HepG2 (cell line): ENCODE data around the gene ANO4. TPM values are rescaled to one million over a fixed set of nuclear protein-coding genes. Genes with fewer than 3 reads are reported as not detected.

ENCODE experiments used
- ATAC-seq: fragments of 200-7000 bp; cut with Tn5 transposase; 3 replicates; pipeline ENCODE4 v1.9.1; 2020; ENCODE audit warnings: mild to moderate bottlenecking, moderate library complexity
- BruUV-seq: library from RNA; stranded (reverse); fragments of 400-500 nt; replicated peaks from 2 replicates; lab custom pipeline; 2021; lab: Mats Ljungman, UMichigan
- CTCF ChIA-PET: fragments of 300-600 bp; formaldehyde crosslinking; extraction: SDS; loops from one replicate; lab custom pipeline; 2021; ENCODE audit warnings: low total read pairs, inconsistent platforms, low intra/inter-chr PET ratio; lab: Yijun Ruan, JAX
- POLR2A ChIA-PET: fragments of 350-600 bp; sonication (Branson Sonifier 250); formaldehyde crosslinking; loops from one replicate; lab custom pipeline; 2020; ENCODE audit warnings: antibody characterized with exemption, inconsistent platforms; lab: Yijun Ruan, JAX
- DNase-seq: peaks from one replicate; pipeline ENCODE4 v3.0.0-alpha.2; 2015; ENCODE audit warnings: low spot score
- FAIRE-seq: peaks from 3 replicates; lab custom pipeline; 2011; peaks lifted over from hg19 to GRCh38; lab: Jason Lieb, UNC
- H2AFZ ChIP-seq: one replicate; pipeline ENCODE4 v1.6.1; 2011; ENCODE audit warnings: low read length, inconsistent platforms
- H3K27ac ChIP-seq: fragments of 300-600 bp; 3 replicates; pipeline ENCODE4 v1.8.0; 2011; ENCODE audit warnings: mixed run types, mild to moderate bottlenecking, mixed read lengths, low read length, inconsistent platforms; ENCODE audit not compliant: insufficient read depth; ENCODE audit errors: extremely low read length
- H3K27me3 ChIP-seq, 2 experiments: fragments of 200-600 bp in 1 of 2; 2 replicates in 1 of 2; 3 replicates in 1 of 2; pipeline versions ENCODE4 v1.6.0 to v1.8.0; 2011; ENCODE audit warnings: low read length in 2 of 2, mild to moderate bottlenecking in 2 of 2, moderate library complexity in 2 of 2, inconsistent platforms in 1 of 2; ENCODE audit not compliant: insufficient read depth in 2 of 2, control insufficient read depth in 1 of 2
- H3K36me3 ChIP-seq, 2 experiments: fragments of 200-600 bp in 1 of 2; replicated peaks in 1 of 2; 2 replicates in 1 of 2; 3 replicates in 1 of 2; pipeline versions ENCODE4 v1.5.1 to v1.8.0; 2011; ENCODE audit warnings: low read length in 2 of 2, inconsistent platforms in 1 of 2; ENCODE audit not compliant: insufficient read depth in 2 of 2, control insufficient read depth in 1 of 2
- H3K4me1 ChIP-seq: 2 replicates; pipeline ENCODE4 v1.5.1; 2012; ENCODE audit warnings: low read length, inconsistent platforms; ENCODE audit not compliant: insufficient read depth
- H3K4me2 ChIP-seq: 2 replicates; pipeline ENCODE4 v1.6.0; 2011; ENCODE audit warnings: low read depth, low read length, inconsistent platforms
- H3K4me3 ChIP-seq, 3 experiments: fragments of 200-600 bp in 1 of 3; sonication (generic), shearing (Covaris generic) in 1 of 3; replicated peaks in 1 of 3; 2 replicates each; pipeline ENCODE4 v1.5.1; 2011 to 2016; ENCODE audit warnings: low read length in 3 of 3, inconsistent platforms in 2 of 3, low read depth in 2 of 3, mild to moderate bottlenecking in 2 of 3, control low read depth in 1 of 3, mixed read lengths in 1 of 3; ENCODE audit not compliant: insufficient read depth in 1 of 3
- H3K79me2 ChIP-seq: one replicate; pipeline ENCODE4 v1.6.1; 2011; ENCODE audit warnings: low read length, inconsistent platforms; ENCODE audit not compliant: insufficient read depth
- H3K9ac ChIP-seq: 2 replicates; pipeline ENCODE4 v1.6.0; 2011; ENCODE audit warnings: mild to moderate bottlenecking, low read depth, low read length, inconsistent platforms; ENCODE audit not compliant: insufficient read depth
- H3K9me3 ChIP-seq: 2 replicates; pipeline ENCODE4 v1.5.1; 2012; ENCODE audit warnings: mild to moderate bottlenecking, low read length
- H4K20me1 ChIP-seq: 2 replicates; pipeline ENCODE4 v1.6.0; 2011; ENCODE audit warnings: inconsistent platforms, mild to moderate bottlenecking, low read length, moderate library complexity; ENCODE audit not compliant: insufficient read depth
- BRCA1 ChIP-seq: sonication (generic); formaldehyde crosslinking; IDR thresholded peaks from 2 replicates; pipeline ENCODE4 v1.4.0; 2020; ENCODE audit warnings: missing genetic modification reagents
- HMG20A ChIP-seq: IDR thresholded peaks from 2 replicates; pipeline ENCODE4 v1.6.1; 2016; ENCODE audit warnings: borderline replicate concordance
- PCBP2 ChIP-seq: fragments of 200-400 bp; formaldehyde crosslinking; optimal IDR thresholded peaks from 2 replicates; pipeline ENCODE3; 2018; ENCODE audit warnings: low read length, low read depth; ENCODE audit not compliant: poor library complexity, severe bottlenecking
- PITX1 ChIP-seq: sonication (generic); formaldehyde crosslinking; IDR thresholded peaks from 2 replicates; pipeline ENCODE4 v1.5.1; 2020; ENCODE audit warnings: mild to moderate bottlenecking, missing genetic modification reagents
- POLR2AphosphoS5 ChIP-seq: IDR thresholded peaks from 2 replicates; pipeline ENCODE4 v1.6.1; 2012; ENCODE audit warnings: low read depth, low read length
- YEATS2 ChIP-seq: sonication (generic); formaldehyde crosslinking; IDR thresholded peaks from 2 replicates; pipeline ENCODE4 v1.4.0; 2020; ENCODE audit warnings: missing genetic modification reagents, borderline replicate concordance
- ZMYM3 ChIP-seq: sonication (generic); formaldehyde crosslinking; IDR thresholded peaks from 2 replicates; pipeline ENCODE4 v1.5.1; 2020; ENCODE audit warnings: mild to moderate bottlenecking, missing genetic modification reagents
- ZNF414 ChIP-seq: sonication (generic); formaldehyde crosslinking; IDR thresholded peaks from 2 replicates; pipeline ENCODE4 v1.5.0; 2020; ENCODE audit warnings: missing genetic modification reagents
- ZNF891 ChIP-seq: sonication (generic); formaldehyde crosslinking; IDR thresholded peaks from 2 replicates; pipeline ENCODE4 v1.5.0; 2020; ENCODE audit warnings: mild to moderate bottlenecking, missing genetic modification reagents
- WGBS: methylation state at CpG from one replicate; pipeline ENCODE4 v1.1.6; 2017; ENCODE audit warnings: low lambda C conversion rate; 5-methylcytosine and 5-hydroxymethylcytosine counted together
- in situ Hi-C: cut with HindIII; loops from 2 replicates; pipeline ENCODE4 v1.10.0; 2017; ENCODE audit warnings: low pct_unique_long_range_greater_than_20kb; ENCODE audit not compliant: extremely low pct_ligation_motif_present
- intact Hi-C: fragments of 100-400 bp; cut with micrococcal nuclease; formaldehyde crosslinking; loops from one replicate; pipeline ENCODE4 v1.10.0; 2022; ENCODE audit not compliant: unreplicated experiment
- polyA plus RNA-seq, 8 experiments: library from polyadenylated mRNA; depleted of rRNA in 3 of 8; stranded (reverse) in 7 of 8; unstranded in 1 of 8; fragments of >200 nt; fragmentation: Illumina TruSeq in 4 of 8; extraction: Trizol in 4 of 8; gene quantifications; 2 replicates each; pipeline versions ENCODE4 v1.2.1 to v1.2.3, GENCODE V29; 2011 to 2016; ENCODE audit warnings: low read depth in 4 of 8, missing spikeins in 1 of 8, mixed read lengths in 1 of 8; ENCODE audit not compliant: insufficient read depth in 1 of 8
- total RNA-seq, 5 experiments: library from RNA; depleted of rRNA; stranded (reverse); fragments of >200 nt; fragmentation: Illumina TruSeq; extraction: Trizol; gene quantifications; 2 replicates each; pipeline ENCODE4 v1.2.3, GENCODE V29; 2016; ENCODE audit warnings: low read depth in 1 of 5
- TF ChIP-seq, protein P1 (sequence below): sonication (generic); formaldehyde crosslinking; IDR thresholded peaks from 2 replicates; pipeline ENCODE4 v1.5.1; 2020; ENCODE audit warnings: missing genetic modification reagents, mild to moderate bottlenecking, borderline replicate concordance
- TF ChIP-seq, protein P2 (sequence below): sonication (generic); formaldehyde crosslinking; IDR thresholded peaks from 2 replicates; pipeline ENCODE4 v1.4.0; 2020; ENCODE audit warnings: low read depth, mild to moderate bottlenecking, missing genetic modification reagents
- TF ChIP-seq, protein P3 (sequence below): sonication (generic); formaldehyde crosslinking; IDR thresholded peaks from 2 replicates; pipeline ENCODE4 v1.4.0; 2020; ENCODE audit warnings: mild to moderate bottlenecking, missing genetic modification reagents

Gene ANO4
- total and polyA plus RNA-seq, 2 of the 13 experiments (the other 11 are each of a cell fraction or from before 2014, with no cell fraction given): not detected

- TF ChIP-seq, protein P1, sequence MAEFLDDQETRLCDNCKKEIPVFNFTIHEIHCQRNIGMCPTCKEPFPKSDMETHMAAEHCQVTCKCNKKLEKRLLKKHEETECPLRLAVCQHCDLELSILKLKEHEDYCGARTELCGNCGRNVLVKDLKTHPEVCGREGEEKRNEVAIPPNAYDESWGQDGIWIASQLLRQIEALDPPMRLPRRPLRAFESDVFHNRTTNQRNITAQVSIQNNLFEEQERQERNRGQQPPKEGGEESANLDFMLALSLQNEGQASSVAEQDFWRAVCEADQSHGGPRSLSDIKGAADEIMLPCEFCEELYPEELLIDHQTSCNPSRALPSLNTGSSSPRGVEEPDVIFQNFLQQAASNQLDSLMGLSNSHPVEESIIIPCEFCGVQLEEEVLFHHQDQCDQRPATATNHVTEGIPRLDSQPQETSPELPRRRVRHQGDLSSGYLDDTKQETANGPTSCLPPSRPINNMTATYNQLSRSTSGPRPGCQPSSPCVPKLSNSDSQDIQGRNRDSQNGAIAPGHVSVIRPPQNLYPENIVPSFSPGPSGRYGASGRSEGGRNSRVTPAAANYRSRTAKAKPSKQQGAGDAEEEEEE (CRISPR knock-in tag): no peak
- TF ChIP-seq POLR2AphosphoS5 (no peak), HMG20A (CRISPR knock-in tag) (no peak), ZNF891 (CRISPR knock-in tag) (no peak)
- TF ChIP-seq, protein P2, sequence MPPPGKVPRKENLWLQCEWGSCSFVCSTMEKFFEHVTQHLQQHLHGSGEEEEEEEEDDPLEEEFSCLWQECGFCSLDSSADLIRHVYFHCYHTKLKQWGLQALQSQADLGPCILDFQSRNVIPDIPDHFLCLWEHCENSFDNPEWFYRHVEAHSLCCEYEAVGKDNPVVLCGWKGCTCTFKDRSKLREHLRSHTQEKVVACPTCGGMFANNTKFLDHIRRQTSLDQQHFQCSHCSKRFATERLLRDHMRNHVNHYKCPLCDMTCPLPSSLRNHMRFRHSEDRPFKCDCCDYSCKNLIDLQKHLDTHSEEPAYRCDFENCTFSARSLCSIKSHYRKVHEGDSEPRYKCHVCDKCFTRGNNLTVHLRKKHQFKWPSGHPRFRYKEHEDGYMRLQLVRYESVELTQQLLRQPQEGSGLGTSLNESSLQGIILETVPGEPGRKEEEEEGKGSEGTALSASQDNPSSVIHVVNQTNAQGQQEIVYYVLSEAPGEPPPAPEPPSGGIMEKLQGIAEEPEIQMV (CRISPR knock-in tag): no peak
Measured at GRCh38 chr12:100995771-100996170, 201.2 kb downstream of the ANO4 start (continued).

DNA sequence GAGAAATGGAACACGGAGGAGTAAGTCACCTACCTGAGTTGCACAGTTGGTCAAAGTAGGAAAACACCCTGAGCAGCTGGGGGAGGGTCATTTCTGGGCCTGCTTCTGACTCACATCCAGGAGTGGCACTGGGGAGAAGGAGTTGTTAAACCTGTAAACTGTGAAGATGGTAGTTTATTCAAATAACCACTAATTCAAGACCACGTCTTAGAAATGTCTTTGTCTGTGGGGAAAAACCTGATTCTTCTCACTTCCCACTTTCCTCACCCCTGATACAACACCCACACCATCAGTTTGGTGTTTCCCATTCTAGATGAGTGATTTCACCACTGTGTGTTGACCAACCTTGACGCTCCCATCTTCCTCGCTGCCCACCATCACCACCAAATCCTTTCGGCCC is 207.1 kb downstream of the ANO4 start:
- no peaks in the 10 kb centered on the region for H3K9me3 ChIP-seq
- H3K9ac ChIP-seq: no peak overlapping the region
- intact Hi-C loops: no loop called here
- no peak overlapping the region for H3K4me2 ChIP-seq
- no peak for DNase-seq
- WGBS: 3% methylated on average over 5 of the region's 5 CpGs
- no peak overlapping the region for H2AFZ ChIP-seq
- ChIA-PET CTCF (no interaction called here), POLR2A (no interaction called here)
- no peaks in the 10 kb centered on the region for H3K36me3 ChIP-seq
- no peak overlapping the region for H3K4me3 ChIP-seq
- H3K4me1 ChIP-seq: no peaks in the 10 kb centered on the region
- H3K27ac ChIP-seq: no peak overlapping the region
- H3K27me3 ChIP-seq: no peaks in the 10 kb centered on the region
- no peak for ATAC-seq
- H3K79me2 ChIP-seq: no peaks in the 10 kb centered on the region
- no peak for FAIRE-seq
- in situ Hi-C loops: no loop called here
- BruUV-seq: no TSS peak
- H4K20me1 ChIP-seq: no peaks in the 10 kb centered on the region
- no peak for TF ChIP-seq BRCA1
- no peak for TF ChIP-seq PITX1 (CRISPR knock-in tag)
- no peak for TF ChIP-seq ZMYM3 (CRISPR knock-in tag)
- no peak for TF ChIP-seq YEATS2 (CRISPR knock-in tag)
- TF ChIP-seq PCBP2: no peak
- no peak for TF ChIP-seq ZNF414 (CRISPR knock-in tag)
- TF ChIP-seq, protein P3, sequence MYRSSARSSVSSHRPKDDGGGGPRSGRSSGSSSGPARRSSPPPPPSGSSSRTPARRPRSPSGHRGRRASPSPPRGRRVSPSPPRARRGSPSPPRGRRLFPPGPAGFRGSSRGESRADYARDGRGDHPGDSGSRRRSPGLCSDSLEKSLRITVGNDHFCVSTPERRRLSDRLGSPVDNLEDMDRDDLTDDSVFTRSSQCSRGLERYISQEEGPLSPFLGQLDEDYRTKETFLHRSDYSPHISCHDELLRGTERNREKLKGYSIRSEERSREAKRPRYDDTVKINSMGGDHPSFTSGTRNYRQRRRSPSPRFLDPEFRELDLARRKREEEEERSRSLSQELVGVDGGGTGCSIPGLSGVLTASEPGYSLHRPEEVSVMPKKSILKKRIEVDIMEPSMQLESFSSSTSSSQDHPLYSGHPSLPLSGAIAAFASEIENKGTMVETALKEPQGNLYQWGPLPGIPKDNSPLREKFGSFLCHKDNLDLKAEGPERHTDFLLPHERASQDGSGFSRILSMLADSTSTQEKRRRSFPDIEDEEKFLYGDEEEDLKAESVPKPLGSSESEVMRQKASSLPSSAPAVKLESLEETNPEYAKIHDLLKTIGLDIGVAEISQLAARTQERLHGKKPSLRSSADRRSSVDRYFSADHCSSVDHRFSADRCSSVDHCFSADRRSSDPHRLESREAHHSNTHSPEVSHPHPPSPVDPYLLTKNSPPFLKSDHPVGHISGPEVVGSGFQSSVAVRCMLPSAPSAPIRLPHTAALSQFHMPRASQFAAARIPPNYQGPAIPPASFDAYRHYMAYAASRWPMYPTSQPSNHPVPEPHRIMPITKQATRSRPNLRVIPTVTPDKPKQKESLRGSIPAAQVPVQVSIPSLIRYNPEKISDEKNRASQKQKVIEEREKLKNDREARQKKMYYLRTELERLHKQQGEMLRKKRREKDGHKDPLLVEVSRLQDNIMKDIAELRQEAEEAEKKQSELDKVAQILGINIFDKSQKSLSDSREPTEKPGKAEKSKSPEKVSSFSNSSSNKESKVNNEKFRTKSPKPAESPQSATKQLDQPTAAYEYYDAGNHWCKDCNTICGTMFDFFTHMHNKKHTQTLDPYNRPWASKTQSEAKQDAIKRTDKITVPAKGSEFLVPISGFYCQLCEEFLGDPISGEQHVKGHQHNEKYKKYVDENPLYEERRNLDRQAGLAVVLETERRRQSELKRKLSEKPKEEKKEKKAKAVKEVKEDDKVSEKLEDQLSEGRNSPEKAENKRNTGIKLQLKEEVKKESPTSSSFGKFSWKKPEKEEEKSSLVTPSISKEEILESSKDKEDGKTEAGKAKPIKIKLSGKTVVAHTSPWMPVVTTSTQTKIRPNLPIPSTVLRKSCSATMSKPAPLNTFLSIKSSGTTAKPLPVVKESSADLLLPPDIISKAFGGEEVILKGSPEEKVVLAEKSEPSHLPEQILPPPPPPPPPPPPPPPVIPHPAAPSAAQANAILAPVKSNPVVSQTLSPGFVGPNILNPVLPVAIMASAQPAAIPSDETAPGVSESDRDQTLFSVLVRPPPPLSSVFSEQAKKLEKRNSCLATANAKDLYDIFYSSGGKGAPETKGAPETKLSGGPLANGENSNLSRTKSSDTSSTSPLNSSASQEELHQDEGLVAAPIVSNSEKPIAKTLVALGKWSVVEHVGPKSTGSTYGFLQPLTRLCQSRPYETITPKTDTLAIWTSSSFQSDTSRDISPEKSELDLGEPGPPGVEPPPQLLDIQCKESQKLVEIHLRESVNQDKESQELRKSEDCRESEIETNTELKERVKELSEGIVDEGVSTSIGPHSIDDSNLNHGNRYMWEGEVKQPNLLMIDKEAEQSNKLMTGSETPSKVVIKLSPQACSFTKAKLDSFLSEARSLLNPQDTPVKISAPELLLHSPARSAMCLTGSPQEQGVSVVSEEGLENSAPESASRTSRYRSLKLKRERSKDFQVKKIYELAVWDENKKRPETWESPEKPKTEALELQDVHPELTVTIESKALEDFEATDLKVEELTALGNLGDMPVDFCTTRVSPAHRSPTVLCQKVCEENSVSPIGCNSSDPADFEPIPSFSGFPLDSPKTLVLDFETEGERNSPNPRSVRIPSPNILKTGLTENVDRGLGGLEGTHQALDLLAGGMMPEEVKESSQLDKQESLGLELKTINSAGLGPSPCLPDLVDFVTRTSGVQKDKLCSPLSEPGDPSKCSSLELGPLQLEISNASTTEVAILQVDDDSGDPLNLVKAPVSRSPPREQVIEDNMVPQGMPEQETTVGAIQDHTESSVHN (CRISPR knock-in tag): no peak
